Body of pancreas (tissue), 4 donors: ENCODE results near the gene CUTA. TPM values are rescaled to one million over a fixed set of nuclear protein-coding genes. Genes with fewer than 3 reads are reported as not detected.
A peak's percentile ranks its signal among the peaks of the same experiment; 100 is the strongest.

Experiments used
- ATAC-seq: fragments of 150-250 bp; one replicate; pipeline ENCODE4 v1.9.1; 2016
- DNase-seq, 4 donors: peaks; one replicate each; pipeline ENCODE4 v3.0.0-alpha.2; 2019
- H3K27ac ChIP-seq, 4 donors: fragments of 200-600 bp; sonication (generic); 1 replicate in 3 of 4; 2 replicates in 1 of 4; pipeline versions ENCODE4 v1.5.1 to v1.6.1; 2016 to 2019; ENCODE audit warnings: mild to moderate bottlenecking in 1 of 4, mixed read lengths in 1 of 4, moderate library complexity in 1 of 4
- H3K27me3 ChIP-seq, 2 donors: fragments of 200-600 bp; sonication (generic); one replicate each; pipeline ENCODE4 v1.6.0; 2016; ENCODE audit warnings: mild to moderate bottlenecking in 1 of 2
- H3K36me3 ChIP-seq, 2 donors: fragments of 200-600 bp; sonication (generic); replicated peaks in 1 of 2; 2 replicates each; pipeline ENCODE4 v1.5.1; 2016; ENCODE audit warnings: low read depth in 2 of 2; ENCODE audit not compliant: insufficient read depth in 1 of 2
- H3K4me1 ChIP-seq: fragments of 200-600 bp; sonication (generic); one replicate; pipeline ENCODE4 v1.6.0; 2016
- H3K4me3 ChIP-seq, 2 donors: fragments of 200-600 bp; sonication (generic); 1 replicate in 1 of 2; 2 replicates in 1 of 2; pipeline ENCODE4 v1.5.1; 2016 to 2019
- H3K9me3 ChIP-seq, 3 donors: fragments of 200-600 bp; sonication (generic); 1 replicate in 2 of 3; 2 replicates in 1 of 3; pipeline ENCODE4 v1.5.1; 2016
- POLR2A ChIP-seq, 3 donors: fragments of 450-650 bp; IDR thresholded peaks; one replicate each; pipeline ENCODE4 v1.6.1; 2016; ENCODE audit warnings: antibody characterized with exemption in 3 of 3, mild to moderate bottlenecking in 2 of 3
- WGBS, 2 donors: methylation state at CpG; one replicate each; pipeline ENCODE4 v1.1.5; 2017; 5-methylcytosine and 5-hydroxymethylcytosine counted together
- intact Hi-C: fragments of 100-400 bp; cut with DNase I; formaldehyde crosslinking; loops from one replicate; pipeline ENCODE4 v1.15.1; 2023
- total RNA-seq, 2 donors: library from RNA; depleted of rRNA; stranded (reverse); fragments of >200 nt; gene quantifications; one replicate each; pipeline ENCODE4 v1.1.0, GENCODE V29; 2016
- TF ChIP-seq, protein P1 (sequence below), 7 experiments: fragments of 450-650 bp in 4 of 7; fragments of 200-600 bp in 3 of 7; sonication (generic) in 3 of 7; IDR thresholded peaks; one replicate each; pipeline ENCODE4 v1.5.1; 2016 to 2019; ENCODE audit warnings: antibody characterized with exemption in 7 of 7

CUTA gene
- total RNA-seq, 2 donors from 2014 or later: 87.7 to 126 TPM

DNA sequence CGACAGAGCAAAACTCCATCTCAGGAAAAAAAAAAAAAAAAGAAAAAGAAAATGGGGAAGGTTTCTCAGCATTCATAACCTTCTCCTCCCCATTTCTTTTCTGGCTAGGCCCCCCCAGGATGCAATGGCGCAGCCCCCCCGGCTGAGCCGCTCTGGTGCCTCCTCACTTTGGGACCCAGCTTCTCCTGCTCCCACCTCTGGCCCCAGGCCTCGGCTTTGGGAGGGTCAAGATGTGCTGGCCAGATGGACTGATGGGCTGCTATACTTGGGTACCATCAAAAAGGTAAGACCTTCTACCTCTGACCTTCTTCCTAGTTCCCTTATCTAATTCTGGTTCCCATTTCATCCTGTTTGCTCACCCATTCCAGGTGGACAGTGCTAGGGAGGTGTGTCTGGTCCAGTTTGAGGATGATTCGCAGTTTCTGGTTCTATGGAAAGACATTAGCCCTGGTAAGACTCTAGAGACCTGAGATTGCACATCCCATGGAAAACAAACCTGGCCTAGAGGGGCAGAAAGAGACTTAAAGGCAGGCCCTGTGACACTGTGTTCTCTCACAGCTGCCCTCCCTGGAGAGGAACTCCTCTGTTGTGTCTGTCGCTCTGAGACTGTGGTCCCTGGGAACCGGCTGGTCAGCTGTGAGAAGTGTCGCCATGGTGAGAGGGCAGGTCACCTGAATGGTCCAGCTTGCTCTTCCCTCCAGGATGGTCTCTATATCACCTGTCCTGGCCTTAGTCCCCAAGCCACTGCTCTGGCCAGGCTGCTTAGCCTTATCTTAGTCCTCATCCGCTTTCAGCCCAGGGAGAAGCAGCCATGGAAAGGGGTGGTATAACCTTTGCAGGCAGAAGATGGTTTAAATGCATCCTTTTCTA is 5.5 kb downstream of the CUTA start:
- DNase-seq (no peak), ATAC-seq (no peak)
- Histone ChIP-seq H3K9me3 (no peaks in the 10 kb centered on the region), H3K4me1 (peaks cover 48% of the 10 kb centered on the region), H3K27ac (peak overlapping the region in 2 of 4 donors; percentile 93 to 97), H3K27me3 (no peaks in the 10 kb centered on the region), H3K36me3 (no peaks in the 10 kb centered on the region), H3K4me3 (peak overlapping the region in 1 of 2 donors; percentile 11)
- WGBS, 2 donors: 84 to 85% methylated on average over 7 to 10 of the region's 10 CpGs
- intact Hi-C loops: no loop called here
- TF ChIP-seq, protein P1, sequence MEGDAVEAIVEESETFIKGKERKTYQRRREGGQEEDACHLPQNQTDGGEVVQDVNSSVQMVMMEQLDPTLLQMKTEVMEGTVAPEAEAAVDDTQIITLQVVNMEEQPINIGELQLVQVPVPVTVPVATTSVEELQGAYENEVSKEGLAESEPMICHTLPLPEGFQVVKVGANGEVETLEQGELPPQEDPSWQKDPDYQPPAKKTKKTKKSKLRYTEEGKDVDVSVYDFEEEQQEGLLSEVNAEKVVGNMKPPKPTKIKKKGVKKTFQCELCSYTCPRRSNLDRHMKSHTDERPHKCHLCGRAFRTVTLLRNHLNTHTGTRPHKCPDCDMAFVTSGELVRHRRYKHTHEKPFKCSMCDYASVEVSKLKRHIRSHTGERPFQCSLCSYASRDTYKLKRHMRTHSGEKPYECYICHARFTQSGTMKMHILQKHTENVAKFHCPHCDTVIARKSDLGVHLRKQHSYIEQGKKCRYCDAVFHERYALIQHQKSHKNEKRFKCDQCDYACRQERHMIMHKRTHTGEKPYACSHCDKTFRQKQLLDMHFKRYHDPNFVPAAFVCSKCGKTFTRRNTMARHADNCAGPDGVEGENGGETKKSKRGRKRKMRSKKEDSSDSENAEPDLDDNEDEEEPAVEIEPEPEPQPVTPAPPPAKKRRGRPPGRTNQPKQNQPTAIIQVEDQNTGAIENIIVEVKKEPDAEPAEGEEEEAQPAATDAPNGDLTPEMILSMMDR (IDR thresholded peaks at IDR 0.05): no peak
- no peak for TF ChIP-seq POLR2A (IDR thresholded peaks at IDR 0.05)

DNA sequence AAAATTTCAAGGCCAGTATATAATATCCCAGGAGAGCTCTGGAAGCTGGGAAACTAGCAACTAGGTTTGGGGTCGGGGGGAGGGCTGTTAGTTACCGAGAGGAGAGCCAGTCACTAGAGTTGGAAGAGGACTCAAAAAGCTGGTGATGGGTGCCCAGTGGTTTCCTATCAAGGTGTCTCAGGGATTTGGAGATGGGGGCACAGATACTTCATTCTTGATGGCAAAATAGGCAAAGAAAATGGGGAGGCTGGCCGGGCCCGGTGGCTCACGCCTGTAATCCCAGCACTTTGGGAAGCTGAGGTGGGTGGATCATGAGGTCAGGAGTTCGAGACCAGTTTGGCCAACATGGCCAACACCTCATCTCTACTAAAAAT is 6.3 kb downstream of the CUTA start:
- no peak for TF ChIP-seq POLR2A (IDR thresholded peaks at IDR 0.05)
- TF ChIP-seq, protein P1 (IDR thresholded peaks at IDR 0.05): no peak
- WGBS, 2 donors: 41 to 53% methylated on average over 6 of the region's 6 CpGs
- H3K4me3 ChIP-seq: peak overlapping the region; percentile 96 to 97
- peak overlapping the region; percentile 93 to 98 (median 96) for H3K27ac ChIP-seq
- H3K36me3 ChIP-seq: no peaks in the 10 kb centered on the region
- DNase-seq (no peak), ATAC-seq (no peak)
- H3K9me3 ChIP-seq: no peaks in the 10 kb centered on the region
- intact Hi-C loops: no loop called here
- H3K4me1 ChIP-seq: peaks cover 40% of the 10 kb centered on the region
- no peaks in the 10 kb centered on the region for H3K27me3 ChIP-seq

DNA sequence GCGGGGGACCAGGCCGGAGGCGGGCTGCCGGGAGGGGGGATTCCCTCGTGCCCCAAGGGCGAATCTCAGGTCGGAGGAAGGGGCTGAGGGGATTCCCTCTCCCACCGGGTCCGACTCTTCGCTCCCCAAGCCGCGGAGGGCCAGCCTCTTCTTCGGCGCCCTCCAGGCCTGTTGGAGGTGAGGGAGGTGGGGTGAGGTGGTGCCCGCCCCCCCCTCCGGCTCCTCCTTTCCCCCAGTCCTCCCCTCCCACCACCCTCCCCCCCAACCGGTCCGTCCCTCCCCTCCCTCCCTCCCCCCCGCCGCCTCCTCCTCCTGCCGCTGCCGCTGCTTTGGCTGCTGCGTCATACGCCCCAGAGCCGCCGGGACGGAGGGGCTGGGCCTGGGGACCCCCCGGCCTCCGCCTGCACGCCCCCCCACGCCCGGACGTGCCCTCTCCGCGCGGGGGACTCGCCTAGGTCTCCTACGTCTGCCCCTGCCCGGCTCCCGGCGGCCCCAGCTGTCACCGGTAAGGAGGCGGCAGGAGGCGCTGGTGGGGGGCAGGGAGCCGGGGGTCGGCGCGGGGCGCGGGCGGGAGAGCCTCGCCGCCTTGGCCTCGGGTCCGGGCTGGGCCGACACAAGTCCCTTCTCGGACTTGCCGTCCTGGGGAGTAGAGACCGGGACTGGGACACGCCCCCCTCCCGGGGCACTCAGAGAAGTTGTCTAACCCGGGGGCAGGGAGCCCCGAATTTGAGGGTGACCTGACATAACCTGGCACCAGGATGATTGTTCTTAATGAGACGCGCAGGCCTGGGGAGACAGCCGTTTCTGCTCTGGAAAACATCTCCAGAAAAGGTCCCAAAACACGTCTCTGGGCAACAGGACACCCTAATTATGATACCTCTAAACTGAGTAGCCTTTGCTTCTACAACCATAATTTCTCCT is 6.9 kb downstream of the CUTA start, which contains the start of gene PHF1:
Gene PHF1, plus strand, starts transcription at position 304 of the 921 bp plus-strand sequence. CDS start 1,250 bp downstream, outside the sequence.
- H3K36me3 ChIP-seq: no peaks in the 10 kb centered on the region
- H3K4me3 ChIP-seq: peak within 1 kb of the TSS; percentile 96 to 97
- no peaks in the 10 kb centered on the region for H3K9me3 ChIP-seq
- H3K4me1 ChIP-seq: peaks cover 33% of the 10 kb centered on the region
- no peaks in the 10 kb centered on the region for H3K27me3 ChIP-seq
- peak within 1 kb of the TSS; percentile 93 to 98 (median 96) for H3K27ac ChIP-seq
- DNase-seq: peak; percentile 80 to 85 (median 82)
- peak; percentile 65 for ATAC-seq
- TF ChIP-seq, protein P1 (IDR thresholded peaks at IDR 0.05): no peak
- peak; percentile 40 to 54 (median 41) for TF ChIP-seq POLR2A (IDR thresholded peaks at IDR 0.05)
- intact Hi-C loops: no loop called here
- WGBS, 2 donors: 0 to 1% methylated on average over 17 to 50 of the region's 67 CpGs

DNA sequence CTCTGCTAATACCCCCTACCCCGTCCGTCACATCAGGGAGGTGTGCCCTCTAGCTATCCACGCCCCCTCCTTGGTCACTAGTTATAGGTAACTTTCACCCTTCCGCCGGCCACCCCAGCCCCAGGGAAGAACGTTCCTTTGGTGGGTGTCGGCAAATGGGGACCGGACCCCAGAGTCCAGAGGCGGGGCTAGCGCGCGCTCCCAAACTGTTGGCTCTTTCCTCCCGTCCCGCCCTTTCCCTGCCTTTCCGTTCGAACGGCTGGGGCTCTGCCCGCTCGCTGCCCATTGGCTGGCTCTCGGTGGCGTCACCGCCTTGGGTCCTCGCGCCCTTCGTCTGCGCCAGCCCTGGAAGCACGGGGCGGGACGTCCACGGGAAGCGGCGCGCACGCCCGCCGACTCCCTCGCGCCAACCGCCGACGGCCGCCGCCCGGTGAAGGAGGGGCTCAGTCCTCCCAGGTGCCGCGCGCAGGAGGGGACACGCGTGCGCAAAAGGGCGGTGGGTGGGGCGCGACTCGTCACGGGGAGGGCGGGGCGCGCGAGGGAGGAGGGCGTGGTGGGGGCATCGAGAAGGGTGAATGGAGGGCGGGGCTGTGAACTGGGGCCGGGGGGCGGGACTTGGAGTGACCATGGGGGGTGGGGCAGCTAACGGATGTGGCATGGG is 7.7 kb downstream of the CUTA start:
- Histone ChIP-seq H3K27me3 (no peaks in the 10 kb centered on the region), H3K4me3 (peak overlapping the region; percentile 96 to 97), H3K9me3 (no peaks in the 10 kb centered on the region), H3K27ac (peak overlapping the region; percentile 93 to 98 (median 96)), H3K36me3 (no peaks in the 10 kb centered on the region), H3K4me1 (peaks cover 26% of the 10 kb centered on the region)
- DNase-seq (peak; percentile 97 to 98 (median 97)), ATAC-seq (peak; percentile 93)
- peak in 2 of 3 donors; percentile 43 to 46 for TF ChIP-seq POLR2A (IDR thresholded peaks at IDR 0.05)
- TF ChIP-seq, protein P1 (IDR thresholded peaks at IDR 0.05): no peak
- intact Hi-C loops: no loop called here
- WGBS, 2 donors: 1% methylated on average over 24 to 53 of the region's 65 CpGs
